Thoracic aorta (tissue), 2 donors: ENCODE measurements around the gene NOBOX. TPM values are rescaled to one million over a fixed set of nuclear protein-coding genes. Genes with fewer than 3 reads are reported as not detected.

Source experiments
- ATAC-seq: fragments of 150-250 bp; one replicate; pipeline ENCODE4 v1.8.0; 2017; ENCODE audit warnings: low read depth; ENCODE audit not compliant: insufficient number of reproducible peaks, low FRiP score
- DNase-seq: peaks from one replicate; pipeline ENCODE4 v3.0.0-alpha.2; 2020; ENCODE audit warnings: low spot score
- H3K27ac ChIP-seq, 2 donors: fragments of 200-600 bp; sonication (generic); 1 replicate in 1 of 2; 2 replicates in 1 of 2; pipeline ENCODE4 v1.5.1; 2016; ENCODE audit warnings: mild to moderate bottlenecking in 2 of 2, moderate library complexity in 2 of 2
- H3K27me3 ChIP-seq: fragments of 200-600 bp; sonication (generic); replicated peaks from 2 replicates; pipeline ENCODE4 v1.6.0; 2016; ENCODE audit warnings: mild to moderate bottlenecking; ENCODE audit not compliant: insufficient read depth
- H3K36me3 ChIP-seq: fragments of 200-600 bp; sonication (generic); one replicate; pipeline ENCODE4 v1.5.1; 2016
- H3K4me1 ChIP-seq, 2 donors: fragments of 200-600 bp; sonication (generic); 1 replicate in 1 of 2; 2 replicates in 1 of 2; pipeline versions ENCODE4 v1.5.1 to v1.6.0; 2016; ENCODE audit warnings: low read depth in 2 of 2, mild to moderate bottlenecking in 1 of 2; ENCODE audit not compliant: control insufficient read depth in 1 of 2
- H3K4me3 ChIP-seq: fragments of 200-600 bp; sonication (generic); 2 replicates; pipeline ENCODE4 v1.5.1; 2016; ENCODE audit warnings: mild to moderate bottlenecking
- H3K9me3 ChIP-seq: fragments of 200-600 bp; sonication (generic); 2 replicates; pipeline ENCODE4 v1.5.1; 2016
- total RNA-seq, 2 donors: library from RNA; depleted of rRNA; stranded (reverse); fragments of >200 nt; gene quantifications; one replicate each; pipeline versions ENCODE4 v1.1.0 to v1.2.3, GENCODE V29; 2016
- TF ChIP-seq, protein P1 (sequence below): fragments of 200-600 bp; sonication (generic); IDR thresholded peaks from one replicate; pipeline ENCODE4 v1.5.1; 2019; ENCODE audit warnings: antibody characterized with exemption

NOBOX gene
- total RNA-seq, 2 donors from 2014 or later: not detected

GRCh38 chr7:144404946-144405345 is 1.5 kb upstream of the NOBOX start:
- H3K4me3 ChIP-seq: no peak overlapping the region
- no peaks in the 10 kb centered on the region for H3K36me3 ChIP-seq
- no peak for ATAC-seq
- TF ChIP-seq, protein P1, sequence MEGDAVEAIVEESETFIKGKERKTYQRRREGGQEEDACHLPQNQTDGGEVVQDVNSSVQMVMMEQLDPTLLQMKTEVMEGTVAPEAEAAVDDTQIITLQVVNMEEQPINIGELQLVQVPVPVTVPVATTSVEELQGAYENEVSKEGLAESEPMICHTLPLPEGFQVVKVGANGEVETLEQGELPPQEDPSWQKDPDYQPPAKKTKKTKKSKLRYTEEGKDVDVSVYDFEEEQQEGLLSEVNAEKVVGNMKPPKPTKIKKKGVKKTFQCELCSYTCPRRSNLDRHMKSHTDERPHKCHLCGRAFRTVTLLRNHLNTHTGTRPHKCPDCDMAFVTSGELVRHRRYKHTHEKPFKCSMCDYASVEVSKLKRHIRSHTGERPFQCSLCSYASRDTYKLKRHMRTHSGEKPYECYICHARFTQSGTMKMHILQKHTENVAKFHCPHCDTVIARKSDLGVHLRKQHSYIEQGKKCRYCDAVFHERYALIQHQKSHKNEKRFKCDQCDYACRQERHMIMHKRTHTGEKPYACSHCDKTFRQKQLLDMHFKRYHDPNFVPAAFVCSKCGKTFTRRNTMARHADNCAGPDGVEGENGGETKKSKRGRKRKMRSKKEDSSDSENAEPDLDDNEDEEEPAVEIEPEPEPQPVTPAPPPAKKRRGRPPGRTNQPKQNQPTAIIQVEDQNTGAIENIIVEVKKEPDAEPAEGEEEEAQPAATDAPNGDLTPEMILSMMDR: no peak
- H3K4me1 ChIP-seq: no peaks in the 10 kb centered on the region
- DNase-seq: no peak
- no peaks in the 10 kb centered on the region for H3K27me3 ChIP-seq
- no peak overlapping the region for H3K27ac ChIP-seq
- no peaks in the 10 kb centered on the region for H3K9me3 ChIP-seq

GRCh38 chr7:144403102-144403501 is 391 bp downstream of the NOBOX start:
- no peaks in the 10 kb centered on the region for H3K4me1 ChIP-seq
- TF ChIP-seq, protein P1: no peak
- H3K27me3 ChIP-seq: no peaks in the 10 kb centered on the region
- ATAC-seq (no peak), DNase-seq (no peak)
- H3K27ac ChIP-seq: no peak overlapping the region
- no peaks in the 10 kb centered on the region for H3K36me3 ChIP-seq
- H3K4me3 ChIP-seq: no peak overlapping the region
- no peaks in the 10 kb centered on the region for H3K9me3 ChIP-seq

DNA sequence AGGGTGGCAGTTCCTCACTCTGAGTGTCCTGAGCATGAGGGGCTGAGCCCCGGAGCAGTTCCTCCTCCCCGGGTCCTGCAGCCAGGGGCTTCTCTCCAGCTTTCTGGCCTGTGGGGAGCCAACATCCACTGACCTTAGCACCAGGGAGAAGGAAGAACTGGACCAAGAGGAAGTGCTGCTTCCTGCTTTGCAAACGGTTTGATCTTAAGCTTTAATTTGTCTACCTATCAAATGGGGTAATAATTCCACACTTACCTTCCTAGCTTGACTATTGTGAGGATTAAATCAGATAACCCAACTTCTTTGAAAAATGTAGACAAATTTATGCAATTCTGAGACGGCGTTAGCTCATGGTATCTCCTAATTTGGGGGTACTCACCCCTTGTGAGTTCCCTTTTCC is 2.0 kb downstream of the NOBOX start:
- ATAC-seq: no peak
- Histone ChIP-seq H3K27ac (no peak overlapping the region), H3K4me1 (no peaks in the 10 kb centered on the region), H3K9me3 (no peaks in the 10 kb centered on the region), H3K36me3 (no peaks in the 10 kb centered on the region), H3K4me3 (no peak overlapping the region), H3K27me3 (no peaks in the 10 kb centered on the region)
- TF ChIP-seq, protein P1: no peak
- no peak for DNase-seq

DNA sequence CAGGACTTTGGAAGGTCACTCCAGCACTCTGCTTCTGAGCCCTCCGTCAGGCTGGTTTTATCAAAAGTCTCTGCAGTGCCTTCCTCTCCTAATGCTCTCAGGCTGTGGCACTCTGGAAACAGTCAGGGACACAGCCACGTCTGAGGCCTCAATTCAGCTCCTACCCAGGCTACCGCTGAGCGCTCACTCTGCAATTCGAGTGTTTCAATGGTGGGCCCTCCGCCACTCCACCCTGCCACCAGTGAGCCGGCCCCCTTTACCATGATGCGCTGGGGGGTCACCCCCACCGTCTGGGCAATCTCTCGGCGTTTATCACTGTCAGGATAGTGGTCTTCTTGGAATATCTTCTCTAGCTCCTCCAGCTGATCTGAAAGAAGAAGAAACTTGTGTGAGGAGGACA is 3.5 kb downstream of the NOBOX start:
- Histone ChIP-seq H3K27ac (no peak overlapping the region), H3K4me1 (no peaks in the 10 kb centered on the region), H3K36me3 (no peaks in the 10 kb centered on the region), H3K27me3 (no peaks in the 10 kb centered on the region), H3K4me3 (no peak overlapping the region), H3K9me3 (no peaks in the 10 kb centered on the region)
- TF ChIP-seq, protein P1: no peak
- ATAC-seq (no peak), DNase-seq (no peak)

DNA sequence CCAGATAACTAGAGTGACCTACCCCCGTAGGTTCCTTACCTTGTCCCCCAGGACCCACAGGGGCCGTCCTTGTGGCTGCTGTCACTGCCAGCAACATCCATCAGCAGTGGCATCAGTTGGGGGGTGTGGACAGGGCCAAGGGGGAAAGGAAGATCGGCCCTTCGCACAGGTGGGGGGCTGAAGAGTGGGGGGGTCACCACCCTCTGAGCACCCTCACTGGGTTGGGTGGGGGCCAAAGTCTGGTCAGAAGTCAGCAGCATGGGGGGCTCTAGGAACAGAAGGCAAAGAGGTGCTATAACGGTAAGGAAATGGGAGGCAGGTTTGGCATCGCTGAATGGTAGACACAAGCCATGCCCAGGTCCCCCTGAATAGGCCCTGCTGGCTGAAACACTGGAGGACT is 4.6 kb downstream of the NOBOX start:
- Histone ChIP-seq H3K9me3 (no peaks in the 10 kb centered on the region), H3K36me3 (no peaks in the 10 kb centered on the region), H3K4me1 (no peaks in the 10 kb centered on the region), H3K27ac (no peak overlapping the region), H3K4me3 (no peak overlapping the region), H3K27me3 (no peaks in the 10 kb centered on the region)
- DNase-seq (no peak), ATAC-seq (no peak)
- TF ChIP-seq, protein P1: no peak
